Activated gamma-delta T cell (primary cell): ENCODE measurements around the gene AFF1.
A peak's percentile ranks its signal among the peaks of the same experiment; 100 is the strongest.

Source experiments
- DNase-seq: peaks from one replicate; lab custom pipeline; 2025; lab: John Stamatoyannopoulos, UW
- total RNA-seq, 2 donors: gene quantifications; one replicate each; lab custom pipeline; 2026; lab: John Stamatoyannopoulos, UW

Gene AFF1, protein sequence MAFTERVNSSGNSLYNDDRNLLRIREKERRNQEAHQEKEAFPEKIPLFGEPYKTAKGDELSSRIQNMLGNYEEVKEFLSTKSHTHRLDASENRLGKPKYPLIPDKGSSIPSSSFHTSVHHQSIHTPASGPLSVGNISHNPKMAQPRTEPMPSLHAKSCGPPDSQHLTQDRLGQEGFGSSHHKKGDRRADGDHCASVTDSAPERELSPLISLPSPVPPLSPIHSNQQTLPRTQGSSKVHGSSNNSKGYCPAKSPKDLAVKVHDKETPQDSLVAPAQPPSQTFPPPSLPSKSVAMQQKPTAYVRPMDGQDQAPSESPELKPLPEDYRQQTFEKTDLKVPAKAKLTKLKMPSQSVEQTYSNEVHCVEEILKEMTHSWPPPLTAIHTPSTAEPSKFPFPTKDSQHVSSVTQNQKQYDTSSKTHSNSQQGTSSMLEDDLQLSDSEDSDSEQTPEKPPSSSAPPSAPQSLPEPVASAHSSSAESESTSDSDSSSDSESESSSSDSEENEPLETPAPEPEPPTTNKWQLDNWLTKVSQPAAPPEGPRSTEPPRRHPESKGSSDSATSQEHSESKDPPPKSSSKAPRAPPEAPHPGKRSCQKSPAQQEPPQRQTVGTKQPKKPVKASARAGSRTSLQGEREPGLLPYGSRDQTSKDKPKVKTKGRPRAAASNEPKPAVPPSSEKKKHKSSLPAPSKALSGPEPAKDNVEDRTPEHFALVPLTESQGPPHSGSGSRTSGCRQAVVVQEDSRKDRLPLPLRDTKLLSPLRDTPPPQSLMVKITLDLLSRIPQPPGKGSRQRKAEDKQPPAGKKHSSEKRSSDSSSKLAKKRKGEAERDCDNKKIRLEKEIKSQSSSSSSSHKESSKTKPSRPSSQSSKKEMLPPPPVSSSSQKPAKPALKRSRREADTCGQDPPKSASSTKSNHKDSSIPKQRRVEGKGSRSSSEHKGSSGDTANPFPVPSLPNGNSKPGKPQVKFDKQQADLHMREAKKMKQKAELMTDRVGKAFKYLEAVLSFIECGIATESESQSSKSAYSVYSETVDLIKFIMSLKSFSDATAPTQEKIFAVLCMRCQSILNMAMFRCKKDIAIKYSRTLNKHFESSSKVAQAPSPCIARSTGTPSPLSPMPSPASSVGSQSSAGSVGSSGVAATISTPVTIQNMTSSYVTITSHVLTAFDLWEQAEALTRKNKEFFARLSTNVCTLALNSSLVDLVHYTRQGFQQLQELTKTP
- 110 to 146 reads per million in 2 donors for total RNA-seq

DNA sequence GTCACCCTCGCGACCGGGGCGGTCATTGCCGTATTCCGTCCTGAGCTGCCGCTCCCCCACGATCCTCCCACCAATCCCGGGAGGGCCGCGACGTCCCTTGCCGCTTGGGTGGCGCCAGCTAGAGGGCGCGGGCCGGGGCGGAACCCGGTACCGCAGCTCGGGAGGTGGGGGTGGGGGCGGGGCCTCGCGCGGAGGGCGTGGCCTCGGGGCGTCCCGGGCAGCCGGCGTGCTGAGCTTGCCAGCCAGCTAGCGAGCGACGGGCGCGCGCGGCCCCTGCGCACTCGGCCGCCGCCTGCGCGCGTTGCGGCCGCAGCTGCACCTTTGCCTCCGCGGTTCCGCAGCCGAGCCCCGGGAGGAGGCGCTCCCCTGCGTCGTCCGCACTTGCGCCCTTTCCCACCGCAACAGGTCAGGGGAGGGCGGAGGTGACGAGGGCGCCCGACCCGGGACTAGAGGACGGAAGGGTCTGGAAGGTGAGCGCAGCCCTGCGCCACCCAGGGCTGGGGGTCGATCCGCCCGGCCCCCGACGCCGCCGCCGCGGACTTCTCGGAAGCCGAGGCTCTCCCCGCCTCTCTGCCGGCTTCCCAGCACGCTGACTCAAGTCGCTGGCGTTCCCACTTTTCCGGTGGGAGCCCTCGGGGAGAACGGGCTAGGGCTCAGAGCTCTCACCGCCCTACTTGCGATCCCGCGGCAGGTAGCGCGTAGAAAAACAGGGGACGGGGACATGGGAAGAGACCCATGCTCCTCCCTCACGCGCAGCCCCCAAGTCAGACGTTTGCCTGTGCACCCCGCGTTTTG, at the start of gene AFF1:
AFF1 (plus strand) TSS at position 241 of the 795 bp plus-strand sequence. CDS start 13,523 bp downstream, outside the sequence.
- DNase-seq: peak; percentile 87

DNA sequence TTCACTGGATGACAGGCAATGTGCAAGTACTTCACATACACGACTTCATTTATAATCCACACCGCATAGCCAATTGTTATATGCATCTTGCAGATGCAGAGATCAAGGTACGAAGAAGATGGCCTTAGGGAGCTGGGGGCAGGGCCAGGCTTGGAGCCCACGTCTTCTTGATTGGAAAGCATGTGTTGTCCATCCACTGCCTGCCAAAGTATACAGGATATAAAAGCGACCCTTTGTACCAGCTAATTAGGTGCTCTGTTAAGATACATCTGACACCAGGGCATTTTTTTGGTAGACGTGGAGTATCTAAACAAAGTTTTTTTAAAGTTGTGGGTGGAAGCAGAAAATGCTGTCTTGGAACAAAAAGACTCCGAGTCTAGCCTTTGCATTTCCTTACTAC, 44.0 kb upstream of the AFF1 start:
- DNase-seq: no peak

DNA sequence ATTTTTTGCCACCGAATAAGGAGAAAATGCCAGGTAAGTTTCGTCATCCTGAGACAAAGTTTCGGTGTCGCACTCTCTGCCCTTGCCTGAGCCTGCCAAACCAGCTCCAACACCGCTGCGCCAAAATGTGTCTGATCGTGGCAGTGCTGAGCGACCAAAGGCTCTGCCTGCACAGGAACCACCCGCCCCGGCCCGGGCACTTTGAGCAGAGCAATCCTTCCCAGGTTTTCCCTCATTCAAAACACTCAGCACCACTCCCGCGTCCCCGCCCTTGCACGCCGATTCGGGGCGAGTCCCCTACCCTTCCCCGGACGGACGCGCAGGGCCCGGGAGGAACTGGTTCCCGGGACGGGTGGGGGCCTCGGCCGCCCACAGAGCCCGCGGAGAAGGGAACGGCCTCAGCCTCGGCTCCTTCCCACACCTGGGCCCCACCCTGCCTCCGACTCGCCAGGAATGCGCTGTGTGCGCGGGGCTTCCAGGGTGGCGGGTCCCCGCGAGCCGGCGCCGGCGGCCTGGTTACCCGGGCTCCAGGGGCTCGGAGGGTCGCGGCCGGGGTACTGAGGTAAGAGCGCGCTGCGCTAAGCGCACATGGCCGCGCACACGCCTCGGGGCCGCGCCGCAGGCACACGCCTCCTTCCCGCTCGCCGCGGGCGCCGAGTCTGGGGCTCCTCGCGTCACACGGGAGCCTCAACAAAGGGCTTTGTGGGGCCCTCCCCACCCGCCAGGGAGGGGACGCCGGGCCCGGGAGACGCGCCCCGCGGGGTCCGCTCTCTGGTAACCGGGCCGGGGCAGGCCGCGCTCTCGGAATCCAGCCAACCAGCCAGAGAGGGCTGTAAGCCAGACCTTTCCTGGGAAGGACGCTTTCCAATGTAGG, 42.8 kb upstream of the AFF1 start, which contains the start of gene C4orf36:
C4orf36 (minus strand) TSS at position 661 of the 874 bp plus-strand sequence. CDS start 902 bp downstream, outside the sequence.
- peak; percentile 10 for DNase-seq

GRCh38 chr4:86892636-86892960, 42.2 kb upstream of the AFF1 start:
- DNase-seq: no peak

GRCh38 chr4:86893136-86893535, 41.7 kb upstream of the AFF1 start:
- DNase-seq: no peak

DNA sequence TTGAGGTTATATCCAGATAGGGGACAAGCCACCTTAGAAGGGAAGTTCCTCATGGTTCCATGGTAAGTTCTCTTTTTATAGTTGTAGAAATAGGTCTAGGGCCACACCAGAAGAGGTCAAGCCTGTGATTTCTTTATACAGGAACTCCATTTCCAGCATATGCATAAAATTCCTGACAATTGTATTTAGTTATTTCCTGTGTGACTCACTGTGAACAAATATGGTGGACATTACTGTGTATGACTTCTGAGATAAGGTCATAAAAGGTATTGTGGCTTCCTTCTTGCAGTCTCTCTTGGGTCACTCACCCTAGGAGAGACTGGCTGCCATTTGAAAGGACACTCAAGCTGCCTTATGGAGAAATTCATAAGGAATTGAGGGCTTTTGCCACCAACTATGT, 40.4 kb upstream of the AFF1 start:
- DNase-seq: no peak

DNA sequence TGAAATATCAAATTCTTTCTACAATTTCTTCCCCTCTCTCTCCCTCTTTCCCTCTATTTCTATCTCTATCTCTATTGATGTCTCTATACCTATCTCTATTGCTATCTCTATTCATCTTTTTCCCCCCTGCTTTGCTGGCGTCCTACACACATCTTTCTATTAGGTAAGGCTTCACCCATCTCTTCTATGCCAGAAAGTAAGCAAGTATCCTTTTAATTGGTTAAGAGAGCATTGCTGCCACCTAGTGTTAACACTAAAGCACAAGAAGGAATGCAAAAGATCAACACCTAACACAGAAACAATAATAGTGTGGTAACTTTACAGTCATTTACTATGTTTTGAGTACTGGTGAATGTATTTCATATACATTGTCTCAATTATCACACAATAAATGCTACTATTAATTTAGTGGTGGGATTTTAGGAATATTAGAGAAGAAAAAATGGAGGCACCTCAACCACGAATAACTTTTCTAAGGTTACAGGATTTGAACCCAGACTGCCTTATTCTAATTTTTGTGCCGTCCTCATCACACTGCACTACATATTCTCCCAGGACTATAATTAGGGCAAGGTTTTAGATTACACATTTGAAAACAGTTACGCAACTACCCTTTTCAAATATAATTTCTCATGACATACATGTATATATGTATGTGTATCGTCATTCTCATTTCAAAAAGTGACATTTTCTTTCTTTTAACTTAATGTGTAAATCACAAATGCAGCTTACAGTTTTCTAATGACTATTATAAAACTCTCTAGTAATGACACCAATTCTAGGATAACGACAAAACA, 38.9 kb upstream of the AFF1 start:
- DNase-seq: no peak

- no peak for DNase-seq
Measured at GRCh38 chr4:86896596-86896995, 38.2 kb upstream of the AFF1 start.

DNA sequence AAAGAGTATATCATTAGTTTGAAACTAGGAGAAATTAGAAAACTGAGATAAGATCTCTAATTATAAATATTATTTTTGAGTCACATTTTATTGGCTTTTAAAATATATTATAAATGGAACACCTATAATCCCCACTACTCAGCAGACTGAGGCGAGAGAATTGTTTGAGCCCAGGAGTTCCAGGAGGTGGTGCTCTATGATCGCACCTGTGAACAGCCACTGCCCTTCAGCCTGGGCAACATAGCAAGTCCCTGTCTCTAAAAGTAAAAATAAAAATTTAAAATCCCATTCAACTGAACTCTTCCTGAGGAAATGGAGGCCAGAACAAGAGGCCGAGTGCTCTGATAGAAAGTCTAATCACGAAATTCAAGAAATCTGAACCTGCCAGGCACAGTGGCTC, 36.2 kb upstream of the AFF1 start:
- no peak for DNase-seq

GRCh38 chr4:86901864-86902263, 32.9 kb upstream of the AFF1 start:
- no peak for DNase-seq

DNA sequence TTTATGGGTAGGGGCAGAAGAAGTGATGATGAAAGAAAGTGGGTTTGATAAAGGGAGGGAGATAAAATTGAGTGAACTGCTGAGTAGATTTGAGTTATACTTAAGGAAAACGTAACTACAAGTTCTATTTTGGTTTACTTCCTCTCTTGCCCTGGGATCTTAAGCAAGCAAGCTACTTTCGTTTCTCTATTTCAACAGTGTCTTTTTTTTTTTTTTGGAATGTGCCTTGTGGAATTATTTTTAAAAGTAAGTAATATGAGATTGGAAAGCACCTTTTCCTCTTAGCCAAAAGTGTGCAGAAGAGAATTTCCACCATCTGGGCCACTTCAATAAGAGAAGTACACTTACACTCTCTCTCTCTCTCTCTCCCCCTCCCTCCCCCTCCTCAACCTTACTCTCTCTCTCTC, 26.6 kb upstream of the AFF1 start:
- DNase-seq: no peak

GRCh38 chr4:86909546-86910295, 25.1 kb upstream of the AFF1 start:
- no peak for DNase-seq

GRCh38 chr4:86910369-86910768, 24.4 kb upstream of the AFF1 start:
- DNase-seq: no peak

DNA sequence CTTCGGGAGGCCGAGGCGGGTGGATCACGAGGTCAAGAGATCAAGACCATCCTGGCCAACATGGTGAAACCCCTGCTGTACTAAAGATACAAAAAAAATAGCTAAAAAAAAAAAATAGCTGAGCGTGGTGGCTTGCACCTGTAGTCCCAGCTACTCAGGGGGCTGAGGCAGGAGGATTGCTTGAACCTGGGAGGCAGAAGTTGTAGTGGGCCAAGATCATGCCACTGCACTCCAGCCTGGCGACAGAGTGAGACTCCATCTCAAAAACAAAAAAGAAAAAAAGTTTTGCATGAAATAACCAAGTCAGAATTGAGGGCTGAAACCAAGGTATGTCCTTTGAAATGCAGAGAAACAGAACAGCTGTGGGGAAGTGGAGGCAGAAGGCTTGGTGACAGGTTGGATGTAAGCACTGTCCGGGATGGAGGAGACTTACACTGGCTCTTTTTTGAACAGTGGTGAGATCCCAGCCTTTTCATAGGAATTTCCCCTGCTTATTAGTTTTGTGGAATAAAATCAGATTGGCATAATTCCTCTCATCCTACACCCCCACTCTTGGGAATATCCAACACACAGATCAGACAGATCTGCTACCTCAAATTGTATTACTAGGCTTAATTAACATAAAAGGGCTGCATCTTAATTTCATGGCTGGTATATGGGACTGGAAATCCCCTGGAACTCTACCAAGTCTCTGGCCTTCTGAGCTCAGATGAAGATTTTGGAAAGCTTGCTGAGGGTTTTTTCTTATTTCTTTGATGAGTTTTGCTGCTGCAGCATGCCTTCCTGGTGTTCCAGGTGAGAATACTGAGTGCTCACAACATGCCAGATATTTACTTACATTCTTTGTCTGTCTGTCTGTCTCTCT, 23.8 kb upstream of the AFF1 start:
- no peak for DNase-seq

- DNase-seq: no peak
Measured at GRCh38 chr4:86916392-86916791, 18.4 kb upstream of the AFF1 start.

- no peak for DNase-seq
Measured at GRCh38 chr4:86917212-86918039, 17.4 kb upstream of the AFF1 start.

GRCh38 chr4:86918539-86919072, 16.2 kb upstream of the AFF1 start:
- DNase-seq: no peak
